ENCODE results near the gene MLX. TPM values are rescaled to one million over a fixed set of nuclear protein-coding genes. Genes with fewer than 3 reads are reported as not detected.

The MLX gene
- total RNA-seq, 1 donor from 2014 or later = 26.1 TPM

GRCh38 chr17:42531455-42532354 is 35.2 kb upstream of the MLX start:
- Mint-ChIP-seq H3K36me3 (no peaks in the 10 kb centered on the region), H3K4me1 (peaks cover 35% of the 10 kb centered on the region), H3K27ac (peak overlapping the region; percentile 89), H3K4me3 (peak overlapping the region; percentile 69), H3K27me3 (ENCODE audit: low read depth) (no peaks in the 10 kb centered on the region), H3K9me3 (no peaks in the 10 kb centered on the region)
- peak; percentile 15 for TF ChIP-seq CTCF (IDR thresholded peaks at IDR 0.05; ENCODE audit: unreplicated experiment)
- peak in 1 of 2 experiments; percentile 66 for DNase-seq (ENCODE audit: low spot score in 2 of 2, unreplicated experiment in 2 of 2)

- no peaks in the 10 kb centered on the region for H3K27me3 Mint-ChIP-seq (ENCODE audit: low read depth)
- TF ChIP-seq CTCF (IDR thresholded peaks at IDR 0.05; ENCODE audit: unreplicated experiment) = no peak
- peaks cover 34% of the 10 kb centered on the region for H3K4me1 Mint-ChIP-seq
- no peaks in the 10 kb centered on the region for H3K9me3 Mint-ChIP-seq
- peak overlapping the region; percentile 74 for H3K4me3 Mint-ChIP-seq
- no peak for DNase-seq (ENCODE audit: low spot score in 2 of 2, unreplicated experiment in 2 of 2)
- peak overlapping the region; percentile 94 for H3K27ac Mint-ChIP-seq
- peaks cover 8% of the 10 kb centered on the region for H3K36me3 Mint-ChIP-seq
These were observed 31.5 kb upstream of the MLX start for GRCh38 chr17:42535155-42536047.

- no peaks in the 10 kb centered on the region for H3K27me3 Mint-ChIP-seq (ENCODE audit: low read depth)
- H3K4me3 Mint-ChIP-seq = peak within 1 kb of the TSS; percentile 77
- no peaks in the 10 kb centered on the region for H3K9me3 Mint-ChIP-seq
- peaks cover 30% of the 10 kb centered on the region for H3K4me1 Mint-ChIP-seq
- no peak for TF ChIP-seq CTCF (IDR thresholded peaks at IDR 0.05; ENCODE audit: unreplicated experiment)
- DNase-seq (ENCODE audit: low spot score in 2 of 2, unreplicated experiment in 2 of 2) = peak; percentile 82 to 92
- peaks cover 14% of the 10 kb centered on the region for H3K36me3 Mint-ChIP-seq
- H3K27ac Mint-ChIP-seq = peak within 1 kb of the TSS; percentile 94
These were observed 30.9 kb upstream of the MLX start, which contains the start of gene NAGLU for GRCh38 chr17:42536048-42536371. TSS of gene NAGLU (plus strand) at chr17:42536241. CDS start at chr17:42536273, 32 bp downstream.

DNA sequence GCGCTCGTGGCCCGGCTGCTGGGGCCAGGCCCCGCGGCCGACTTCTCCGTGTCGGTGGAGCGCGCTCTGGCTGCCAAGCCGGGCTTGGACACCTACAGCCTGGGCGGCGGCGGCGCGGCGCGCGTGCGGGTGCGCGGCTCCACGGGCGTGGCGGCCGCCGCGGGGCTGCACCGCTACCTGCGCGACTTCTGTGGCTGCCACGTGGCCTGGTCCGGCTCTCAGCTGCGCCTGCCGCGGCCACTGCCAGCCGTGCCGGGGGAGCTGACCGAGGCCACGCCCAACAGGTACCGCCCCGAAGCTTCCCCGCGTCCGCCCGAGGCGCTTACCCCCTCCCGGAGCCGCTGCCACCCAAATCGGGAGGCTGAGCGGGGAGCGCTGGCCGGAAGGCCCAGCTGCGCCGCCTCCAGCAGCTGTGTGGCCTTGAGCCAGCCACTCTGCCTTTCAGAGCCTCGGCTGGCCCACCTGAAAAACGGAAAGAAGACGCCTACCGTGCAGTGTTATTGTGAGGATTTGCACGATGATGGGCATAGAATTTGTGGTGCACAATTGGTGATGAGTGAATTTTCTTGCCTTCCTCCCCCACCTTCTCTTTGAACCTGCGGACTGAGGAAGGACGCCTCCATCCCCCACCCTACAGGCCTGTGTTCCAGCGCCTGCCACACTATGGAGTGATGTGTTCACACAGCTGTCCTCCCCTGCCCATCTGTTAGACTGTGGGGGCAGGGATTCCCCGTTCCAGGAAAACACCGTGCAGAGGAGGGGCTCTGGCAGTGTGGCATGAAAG is 30.3 kb upstream of the MLX start:
- Mint-ChIP-seq H3K27ac (peak overlapping the region; percentile 82), H3K4me1 (peaks cover 25% of the 10 kb centered on the region), H3K9me3 (no peaks in the 10 kb centered on the region), H3K36me3 (peaks cover 18% of the 10 kb centered on the region), H3K4me3 (peak overlapping the region; percentile 77), H3K27me3 (ENCODE audit: low read depth) (no peaks in the 10 kb centered on the region)
- peak; percentile 60 to 78 for DNase-seq (ENCODE audit: low spot score in 2 of 2, unreplicated experiment in 2 of 2)
- TF ChIP-seq CTCF (IDR thresholded peaks at IDR 0.05; ENCODE audit: unreplicated experiment) = no peak

DNA sequence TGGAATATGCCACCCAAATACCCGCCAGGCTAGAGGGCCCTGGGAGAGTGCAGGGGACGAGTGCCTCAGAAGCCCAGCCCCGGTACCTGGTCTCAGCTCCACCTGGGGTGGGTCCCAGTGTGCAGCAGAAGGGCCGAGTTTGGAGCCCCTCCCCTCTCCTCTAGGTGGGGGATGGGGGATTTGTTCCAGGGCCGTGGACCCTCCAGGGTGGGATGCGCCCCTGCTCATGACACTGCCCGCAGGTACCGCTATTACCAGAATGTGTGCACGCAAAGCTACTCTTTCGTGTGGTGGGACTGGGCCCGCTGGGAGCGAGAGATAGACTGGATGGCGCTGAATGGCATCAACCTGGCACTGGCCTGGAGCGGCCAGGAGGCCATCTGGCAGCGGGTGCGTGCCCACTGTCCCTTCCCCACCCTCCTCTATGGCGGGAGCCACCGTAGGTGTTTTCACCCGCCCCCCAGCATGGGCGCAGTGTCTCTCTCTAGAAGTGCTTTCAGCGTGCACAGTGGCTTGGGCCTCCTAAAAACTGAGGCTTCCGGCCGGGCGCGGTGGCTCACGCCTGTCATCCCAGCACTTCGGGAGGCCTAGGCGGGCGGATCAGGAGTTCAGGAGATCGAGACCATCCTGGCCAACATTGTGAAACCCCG is 29.6 kb upstream of the MLX start:
- Mint-ChIP-seq H3K4me3 (peak overlapping the region; percentile 77), H3K9me3 (no peaks in the 10 kb centered on the region), H3K4me1 (peaks cover 22% of the 10 kb centered on the region), H3K36me3 (peaks cover 19% of the 10 kb centered on the region), H3K27ac (no peak overlapping the region), H3K27me3 (ENCODE audit: low read depth) (no peaks in the 10 kb centered on the region)
- no peak for TF ChIP-seq CTCF (IDR thresholded peaks at IDR 0.05; ENCODE audit: unreplicated experiment)
- DNase-seq (ENCODE audit: low spot score in 2 of 2, unreplicated experiment in 2 of 2) = no peak
